Measurements from ENCODE around the gene ATG16L2. TPM values are rescaled to one million over a fixed set of nuclear protein-coding genes. Genes with fewer than 3 reads are reported as not detected.

ATG16L2 gene
- total and polyA plus RNA-seq, 10 of the 15 experiments (the other 5 are each of a cell fraction or from before 2014, with no cell fraction given): 1.9 to 67.7 (median 30.4) TPM

DNA sequence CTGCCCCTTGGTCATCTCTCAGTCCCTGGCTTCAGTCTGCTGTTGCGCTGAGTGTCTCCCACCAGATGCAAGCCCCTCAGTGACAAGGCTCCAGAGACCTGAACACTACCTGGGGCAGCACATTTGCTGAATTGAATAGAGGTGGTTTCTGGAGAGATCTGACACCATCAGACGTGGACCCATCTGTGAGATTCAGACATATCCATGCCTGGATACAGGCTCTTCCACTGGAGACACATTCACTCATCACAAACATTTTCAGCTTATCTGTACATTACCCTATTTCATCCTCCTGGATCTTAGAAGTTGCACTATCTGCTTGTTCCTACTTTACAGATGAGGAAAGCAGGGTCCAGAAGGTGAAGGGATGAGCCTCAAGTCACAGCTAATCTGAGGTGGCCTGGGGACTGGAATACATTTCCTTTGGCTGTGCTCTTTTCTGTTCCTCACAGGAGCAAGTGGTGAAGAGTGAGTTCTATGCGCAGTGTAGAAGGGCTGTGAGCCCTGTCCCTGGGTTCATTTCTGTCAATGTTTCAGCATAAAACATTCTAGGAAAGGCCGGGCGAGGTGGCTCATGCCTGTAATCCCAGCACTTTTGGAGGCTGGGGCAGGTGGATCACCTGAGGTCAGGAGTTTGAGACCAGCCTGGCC, 19.0 kb downstream of the ATG16L2 start:
- Histone ChIP-seq H3K36me3 (ENCODE audit: control insufficient read depth in 2 of 2, insufficient read depth in 2 of 2, low read length in 1 of 2) (peaks cover 31 to 32% of the 10 kb centered on the region in 2 experiments), H2AFZ (ENCODE audit: control insufficient read depth, low read depth, low read length) (no peak overlapping the region), H3K9ac (ENCODE audit: control insufficient read depth, insufficient read depth, low read length) (no peak overlapping the region), H3K9me3 (replicated peaks; ENCODE audit: control insufficient read depth, insufficient read depth, low read length) (no peaks in the 10 kb centered on the region), H3K79me2 (ENCODE audit: control insufficient read depth, insufficient read depth, low read length) (no peaks in the 10 kb centered on the region), H3K27me3 (replicated peaks in 1 of 2; ENCODE audit: control insufficient read depth in 2 of 2, insufficient read depth in 2 of 2, low read length in 1 of 2) (no peaks in the 10 kb centered on the region), H3K4me3 (no peak overlapping the region), H3K4me2 (ENCODE audit: control insufficient read depth, insufficient read depth) (no peak overlapping the region), H4K20me1 (ENCODE audit: control insufficient read depth, insufficient read depth) (no peaks in the 10 kb centered on the region; the same call in 1 of the 2 replicates), H3K4me1 (ENCODE audit: control insufficient read depth, insufficient read depth, low read length) (peaks cover 5% of the 10 kb centered on the region), H3K27ac (ENCODE audit: control insufficient read depth, insufficient read depth) (no peak overlapping the region)
- ATAC-seq (no peak), DNase-seq (ENCODE audit: low read depth, low spot score) (no peak), FAIRE-seq (no peak)
- CTCF ChIA-PET: interaction anchor here (1.5 to 8.7 kb wide), 3 partner anchors 305 to 409 kb away, joined by 3 to 128 read pairs (median 4); no protein-coding TSS in a partner anchor
- SMC1A ChIA-PET (ENCODE audit: uncharacterized antibody, unreplicated experiment): interaction anchor here (1.5 to 8.0 kb wide), 3 partner anchors 17 to 345 kb away, joined by 7 to 65 read pairs (median 9); no protein-coding TSS in a partner anchor
- RAD21 ChIA-PET (ENCODE audit: unreplicated experiment): interaction anchor here (1.6 to 4.2 kb wide), 2 partner anchors 345 to 456 kb away, joined by 9 to 51 read pairs; no protein-coding TSS in a partner anchor
- in situ Hi-C loops (cut with MboI) (loop anchor here (25.0 kb wide), 1 partner anchor 354 kb away; no protein-coding TSS in a partner anchor), intact Hi-C loops (cut with micrococcal nuclease; ENCODE audit: unreplicated experiment) (no loop called here)
- no TSS peak for BruUV-seq (replicated peaks)
- POLR2A ChIA-PET: no interaction called here
- 97% methylated on average over 5 of the region's 5 CpGs for WGBS (ENCODE audit: insufficient coverage, insufficient replicate concordance, low lambda C conversion rate, missing lambda C conversion rate)
- TF ChIP-seq, protein P1, sequence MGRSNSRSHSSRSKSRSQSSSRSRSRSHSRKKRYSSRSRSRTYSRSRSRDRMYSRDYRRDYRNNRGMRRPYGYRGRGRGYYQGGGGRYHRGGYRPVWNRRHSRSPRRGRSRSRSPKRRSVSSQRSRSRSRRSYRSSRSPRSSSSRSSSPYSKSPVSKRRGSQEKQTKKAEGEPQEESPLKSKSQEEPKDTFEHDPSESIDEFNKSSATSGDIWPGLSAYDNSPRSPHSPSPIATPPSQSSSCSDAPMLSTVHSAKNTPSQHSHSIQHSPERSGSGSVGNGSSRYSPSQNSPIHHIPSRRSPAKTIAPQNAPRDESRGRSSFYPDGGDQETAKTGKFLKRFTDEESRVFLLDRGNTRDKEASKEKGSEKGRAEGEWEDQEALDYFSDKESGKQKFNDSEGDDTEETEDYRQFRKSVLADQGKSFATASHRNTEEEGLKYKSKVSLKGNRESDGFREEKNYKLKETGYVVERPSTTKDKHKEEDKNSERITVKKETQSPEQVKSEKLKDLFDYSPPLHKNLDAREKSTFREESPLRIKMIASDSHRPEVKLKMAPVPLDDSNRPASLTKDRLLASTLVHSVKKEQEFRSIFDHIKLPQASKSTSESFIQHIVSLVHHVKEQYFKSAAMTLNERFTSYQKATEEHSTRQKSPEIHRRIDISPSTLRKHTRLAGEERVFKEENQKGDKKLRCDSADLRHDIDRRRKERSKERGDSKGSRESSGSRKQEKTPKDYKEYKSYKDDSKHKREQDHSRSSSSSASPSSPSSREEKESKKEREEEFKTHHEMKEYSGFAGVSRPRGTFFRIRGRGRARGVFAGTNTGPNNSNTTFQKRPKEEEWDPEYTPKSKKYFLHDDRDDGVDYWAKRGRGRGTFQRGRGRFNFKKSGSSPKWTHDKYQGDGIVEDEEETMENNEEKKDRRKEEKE (IDR thresholded peaks at IDR 0.05): no peak
- 0 out of 2 replicates have a peak, but pooled peaks have one; percentile 40 for TF ChIP-seq POLR2A (IDR thresholded peaks at IDR 0.05; ENCODE audit: low read depth, low read length)
